A673 (cell line): ENCODE measurements around the gene INSL6. TPM values are rescaled to one million over a fixed set of nuclear protein-coding genes. Genes with fewer than 3 reads are reported as not detected.

Experiments used
- BruUV-seq: library from RNA; stranded (reverse); fragments of 400-500 nt; replicated peaks from 2 replicates; lab custom pipeline; 2021; lab: Mats Ljungman, UMichigan
- CTCF ChIA-PET: fragments of 300-600 bp; sonication (Branson Sonifier 250); formaldehyde crosslinking; loops from one replicate; lab custom pipeline; 2022; ENCODE audit warnings: antibody characterized with exemption; lab: Charles Lee
- POLR2A ChIA-PET: fragments of 300-600 bp; sonication (Branson Sonifier 250); formaldehyde crosslinking; loops from one replicate; lab custom pipeline; 2022; ENCODE audit warnings: antibody characterized with exemption; ENCODE audit not compliant: low non-redundant PET; lab: Charles Lee
- DNase-seq: peaks from one replicate; pipeline ENCODE4 v3.0.0-alpha.2; 2015; ENCODE audit warnings: low spot score
- H3K27ac ChIP-seq: fragments of 200-600 bp; sonication (generic); 2 replicates; pipeline ENCODE4 v1.5.1; 2016; ENCODE audit warnings: mixed run types, low read depth, mild to moderate bottlenecking, mixed read lengths, antibody characterized with exemption, low read length; ENCODE audit not compliant: poor library complexity, severe bottlenecking
- H3K27me3 ChIP-seq: fragments of 200-600 bp; sonication (generic); replicated peaks from 2 replicates; pipeline ENCODE4 v1.6.1; 2017; ENCODE audit warnings: mixed run types, low read depth, mild to moderate bottlenecking, mixed read lengths, antibody characterized with exemption, low read length; ENCODE audit not compliant: insufficient read depth, poor library complexity
- H3K36me3 ChIP-seq: fragments of 200-600 bp; sonication (generic); 2 replicates; pipeline ENCODE4 v1.6.1; 2016; ENCODE audit warnings: mixed run types, mild to moderate bottlenecking, mixed read lengths, antibody characterized with exemption, low read length; ENCODE audit not compliant: insufficient read depth, poor library complexity, severe bottlenecking
- H3K4me1 ChIP-seq: fragments of 200-600 bp; sonication (generic); 2 replicates; pipeline ENCODE4 v1.6.1; 2017; ENCODE audit warnings: mixed run types, mild to moderate bottlenecking, mixed read lengths, antibody characterized with exemption, low read length; ENCODE audit not compliant: insufficient read depth, poor library complexity, severe bottlenecking
- H3K4me3 ChIP-seq: fragments of 200-600 bp; sonication (generic); 2 replicates; pipeline ENCODE4 v1.5.1; 2016; ENCODE audit warnings: low read depth, mixed run types, mild to moderate bottlenecking, mixed read lengths, low read length; ENCODE audit not compliant: poor library complexity, severe bottlenecking
- H3K9me3 ChIP-seq: fragments of 200-600 bp; sonication (generic); 2 replicates; pipeline ENCODE4 v1.6.1; 2016; ENCODE audit warnings: mixed run types, low read depth, mild to moderate bottlenecking, mixed read lengths, antibody characterized with exemption, low read length; ENCODE audit not compliant: poor library complexity, severe bottlenecking
- EZH2 ChIP-seq: fragments of 200-600 bp; sonication (generic); IDR thresholded peaks from 2 replicates; pipeline ENCODE4 v1.6.1; 2017; ENCODE audit warnings: borderline replicate concordance, low read depth, mild to moderate bottlenecking, mixed read lengths, antibody characterized with exemption, low read length; ENCODE audit not compliant: poor library complexity, severe bottlenecking
- intact Hi-C: fragments of 100-400 bp; cut with micrococcal nuclease; formaldehyde crosslinking; loops from one replicate; pipeline ENCODE4 v1.10.0; 2022; ENCODE audit not compliant: unreplicated experiment
- total RNA-seq: library from RNA; stranded (reverse); gene quantifications from 2 replicates; pipeline ENCODE4 v1.2.3, GENCODE V29; 2021
- TF ChIP-seq, protein P1 (sequence below): fragments of 300-800, 200-600 bp; sonication (generic); conservative IDR thresholded peaks from 2 replicates; pipeline ENCODE4 v1.5.1; 2017; ENCODE audit warnings: low read depth, mild to moderate bottlenecking, antibody characterized with exemption, low read length, moderate library complexity, mixed read lengths

Gene INSL6
- total RNA-seq, 1 experiment from 2014 or later: not detected

DNA sequence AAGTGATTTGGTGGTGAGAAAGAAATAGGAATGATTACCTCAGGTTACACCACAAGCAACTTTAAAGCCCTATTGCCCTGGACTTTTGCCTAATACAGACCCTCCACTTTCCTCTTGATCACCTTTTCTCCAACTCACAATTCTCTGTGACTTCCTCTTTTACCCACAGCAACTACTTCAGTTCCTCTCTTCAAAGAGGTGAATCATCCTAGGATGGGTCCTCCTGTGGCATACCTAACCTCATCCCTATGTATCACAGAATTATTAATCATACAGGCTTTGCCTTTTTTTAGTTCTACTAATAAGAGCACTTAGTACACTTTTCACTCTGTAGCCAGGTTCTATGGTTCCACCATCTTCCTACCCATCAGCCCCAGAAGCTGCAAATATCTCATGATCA, 19.6 kb upstream of the INSL6 start:
- ChIA-PET CTCF (no interaction called here), POLR2A (no interaction called here)
- TF ChIP-seq EZH2: no peak
- TF ChIP-seq, protein P1, sequence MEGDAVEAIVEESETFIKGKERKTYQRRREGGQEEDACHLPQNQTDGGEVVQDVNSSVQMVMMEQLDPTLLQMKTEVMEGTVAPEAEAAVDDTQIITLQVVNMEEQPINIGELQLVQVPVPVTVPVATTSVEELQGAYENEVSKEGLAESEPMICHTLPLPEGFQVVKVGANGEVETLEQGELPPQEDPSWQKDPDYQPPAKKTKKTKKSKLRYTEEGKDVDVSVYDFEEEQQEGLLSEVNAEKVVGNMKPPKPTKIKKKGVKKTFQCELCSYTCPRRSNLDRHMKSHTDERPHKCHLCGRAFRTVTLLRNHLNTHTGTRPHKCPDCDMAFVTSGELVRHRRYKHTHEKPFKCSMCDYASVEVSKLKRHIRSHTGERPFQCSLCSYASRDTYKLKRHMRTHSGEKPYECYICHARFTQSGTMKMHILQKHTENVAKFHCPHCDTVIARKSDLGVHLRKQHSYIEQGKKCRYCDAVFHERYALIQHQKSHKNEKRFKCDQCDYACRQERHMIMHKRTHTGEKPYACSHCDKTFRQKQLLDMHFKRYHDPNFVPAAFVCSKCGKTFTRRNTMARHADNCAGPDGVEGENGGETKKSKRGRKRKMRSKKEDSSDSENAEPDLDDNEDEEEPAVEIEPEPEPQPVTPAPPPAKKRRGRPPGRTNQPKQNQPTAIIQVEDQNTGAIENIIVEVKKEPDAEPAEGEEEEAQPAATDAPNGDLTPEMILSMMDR: no peak
- intact Hi-C loops: no loop called here
- no TSS peak for BruUV-seq
- H3K4me1 ChIP-seq: no peaks in the 10 kb centered on the region
- no peaks in the 10 kb centered on the region for H3K27me3 ChIP-seq
- no peak for DNase-seq
- H3K36me3 ChIP-seq: no peaks in the 10 kb centered on the region
- H3K27ac ChIP-seq: no peak overlapping the region
- H3K9me3 ChIP-seq: no peaks in the 10 kb centered on the region
- H3K4me3 ChIP-seq: no peak overlapping the region

DNA sequence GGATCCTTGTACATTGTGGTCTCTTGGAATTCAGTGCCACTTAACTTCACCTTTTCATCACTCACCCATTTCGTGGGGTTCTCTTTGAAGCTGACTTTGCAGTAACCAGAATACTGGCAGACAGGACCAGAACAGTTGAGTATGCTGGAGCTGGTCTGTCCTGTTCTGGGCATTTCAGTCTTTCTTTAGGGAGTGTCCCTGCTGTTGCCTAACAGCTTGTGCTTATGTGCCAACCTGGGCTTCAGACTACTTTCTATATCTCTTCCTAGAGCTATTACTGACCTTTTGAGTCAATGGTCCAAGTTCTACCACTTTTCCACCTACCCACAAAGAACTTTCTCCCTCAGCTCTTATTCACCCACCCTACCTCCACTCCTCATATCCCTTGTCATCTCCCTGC, 10.0 kb upstream of the INSL6 start:
- DNase-seq: no peak
- no peaks in the 10 kb centered on the region for H3K27me3 ChIP-seq
- no peak overlapping the region for H3K4me3 ChIP-seq
- H3K9me3 ChIP-seq: no peaks in the 10 kb centered on the region
- CTCF ChIA-PET: no interaction called here
- no TSS peak for BruUV-seq
- no peak overlapping the region for H3K27ac ChIP-seq
- H3K36me3 ChIP-seq: no peaks in the 10 kb centered on the region
- no peaks in the 10 kb centered on the region for H3K4me1 ChIP-seq
- POLR2A ChIA-PET: no interaction called here
- TF ChIP-seq, protein P1: no peak
- no peak for TF ChIP-seq EZH2
- intact Hi-C loops: loop anchor here (10.0 kb wide), 1 partner anchor 441 kb away; no protein-coding TSS in a partner anchor

DNA sequence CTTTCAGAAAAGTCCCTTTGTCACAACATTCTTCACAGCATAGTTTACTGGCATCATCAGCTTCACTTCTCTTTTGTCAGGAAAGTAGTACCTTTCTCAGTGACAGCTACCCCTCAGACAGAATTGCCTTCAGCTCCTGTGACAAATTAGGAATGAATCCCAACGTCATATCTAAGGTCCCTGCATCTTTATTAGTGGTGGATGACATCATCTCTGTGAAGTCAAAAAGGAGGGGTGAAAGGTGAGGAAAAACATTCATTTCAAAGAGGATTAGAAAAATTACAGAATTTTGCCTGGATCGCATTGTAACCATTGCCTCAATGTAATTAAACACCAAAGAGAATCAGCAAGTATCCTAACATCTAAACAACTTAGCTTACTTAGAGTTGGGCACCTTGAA, 7.9 kb upstream of the INSL6 start:
- H3K9me3 ChIP-seq: no peaks in the 10 kb centered on the region
- no peaks in the 10 kb centered on the region for H3K4me1 ChIP-seq
- BruUV-seq: no TSS peak
- no peak overlapping the region for H3K27ac ChIP-seq
- no peaks in the 10 kb centered on the region for H3K36me3 ChIP-seq
- TF ChIP-seq EZH2: no peak
- TF ChIP-seq, protein P1: no peak
- no peaks in the 10 kb centered on the region for H3K27me3 ChIP-seq
- ChIA-PET CTCF (interaction anchor here (0.6 kb wide), 1 partner anchor 401 kb away, joined by 3 read pairs; the partner anchor contains the start of gene RCL1), POLR2A (no interaction called here)
- no peak overlapping the region for H3K4me3 ChIP-seq
- DNase-seq: no peak
- intact Hi-C loops: loop anchor here (10.0 kb wide), 1 partner anchor 439 kb away; no protein-coding TSS in a partner anchor
